MM.1S (cell line): ENCODE measurements around the gene MEGF9.

Experiments
- EZH2 ChIP-seq: fragments of 300-600 bp; sonication (generic); optimal IDR thresholded peaks from 2 replicates; pipeline ENCODE3; 2017; ENCODE audit warnings: low read depth, mild to moderate bottlenecking, antibody characterized with exemption, low read length, mixed read lengths
- TF ChIP-seq, protein P1 (sequence below): fragments of 300-600 bp; sonication (generic); IDR thresholded peaks from 2 replicates; pipeline ENCODE4 v1.5.1; 2016; ENCODE audit warnings: antibody characterized with exemption, low read length, mixed read lengths

DNA sequence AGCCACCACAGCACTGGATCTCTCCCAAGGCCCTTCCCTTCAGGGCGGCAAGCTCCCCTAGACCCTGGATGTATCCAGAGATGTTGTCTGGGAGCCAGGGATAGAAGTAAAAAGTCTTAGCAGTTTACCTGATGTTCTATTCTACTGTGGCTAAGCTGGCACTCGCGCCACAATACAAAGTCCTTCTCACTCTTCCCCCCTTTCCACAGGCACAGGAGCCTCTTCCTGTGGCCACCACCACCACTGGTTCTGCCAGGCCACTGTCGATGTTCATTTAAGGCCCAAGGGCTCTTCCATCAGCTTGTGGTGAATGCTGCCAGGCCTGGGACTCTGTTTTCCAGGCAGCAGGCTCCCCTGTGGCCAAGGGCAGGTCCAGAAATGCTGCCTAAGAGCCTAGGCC lies 33.7 kb downstream of the MEGF9 start:
- TF ChIP-seq, protein P1, sequence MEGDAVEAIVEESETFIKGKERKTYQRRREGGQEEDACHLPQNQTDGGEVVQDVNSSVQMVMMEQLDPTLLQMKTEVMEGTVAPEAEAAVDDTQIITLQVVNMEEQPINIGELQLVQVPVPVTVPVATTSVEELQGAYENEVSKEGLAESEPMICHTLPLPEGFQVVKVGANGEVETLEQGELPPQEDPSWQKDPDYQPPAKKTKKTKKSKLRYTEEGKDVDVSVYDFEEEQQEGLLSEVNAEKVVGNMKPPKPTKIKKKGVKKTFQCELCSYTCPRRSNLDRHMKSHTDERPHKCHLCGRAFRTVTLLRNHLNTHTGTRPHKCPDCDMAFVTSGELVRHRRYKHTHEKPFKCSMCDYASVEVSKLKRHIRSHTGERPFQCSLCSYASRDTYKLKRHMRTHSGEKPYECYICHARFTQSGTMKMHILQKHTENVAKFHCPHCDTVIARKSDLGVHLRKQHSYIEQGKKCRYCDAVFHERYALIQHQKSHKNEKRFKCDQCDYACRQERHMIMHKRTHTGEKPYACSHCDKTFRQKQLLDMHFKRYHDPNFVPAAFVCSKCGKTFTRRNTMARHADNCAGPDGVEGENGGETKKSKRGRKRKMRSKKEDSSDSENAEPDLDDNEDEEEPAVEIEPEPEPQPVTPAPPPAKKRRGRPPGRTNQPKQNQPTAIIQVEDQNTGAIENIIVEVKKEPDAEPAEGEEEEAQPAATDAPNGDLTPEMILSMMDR: no peak
- TF ChIP-seq EZH2: no peak
